Panc1 (cell line): ENCODE measurements around the gene RXFP3.

Source experiments
- POLR2AphosphoS5 ChIP-seq: IDR thresholded peaks from 2 replicates; pipeline ENCODE4 v1.6.1; 2012; ENCODE audit warnings: mild to moderate bottlenecking, low read depth, low read length, moderate library complexity
- SIN3A ChIP-seq: IDR thresholded peaks from 2 replicates; pipeline ENCODE4 v1.6.1; 2012; ENCODE audit warnings: low read depth, mild to moderate bottlenecking, low read length, moderate library complexity, borderline replicate concordance; ENCODE audit not compliant: insufficient read depth
- TF ChIP-seq, protein P1 (sequence below): fragments of 450-650 bp; IDR thresholded peaks from 2 replicates; pipeline ENCODE4 v1.5.1; 2017; ENCODE audit warnings: mild to moderate bottlenecking
- TF ChIP-seq, protein P2 (sequence below), 2 experiments: IDR thresholded peaks; 2 replicates each; pipeline ENCODE4 v1.6.1; 2011 to 2012; ENCODE audit warnings: low read depth in 2 of 2, control low read depth in 1 of 2, low read length in 1 of 2, mild to moderate bottlenecking in 1 of 2, moderate library complexity in 1 of 2; ENCODE audit not compliant: insufficient read depth in 1 of 2

DNA sequence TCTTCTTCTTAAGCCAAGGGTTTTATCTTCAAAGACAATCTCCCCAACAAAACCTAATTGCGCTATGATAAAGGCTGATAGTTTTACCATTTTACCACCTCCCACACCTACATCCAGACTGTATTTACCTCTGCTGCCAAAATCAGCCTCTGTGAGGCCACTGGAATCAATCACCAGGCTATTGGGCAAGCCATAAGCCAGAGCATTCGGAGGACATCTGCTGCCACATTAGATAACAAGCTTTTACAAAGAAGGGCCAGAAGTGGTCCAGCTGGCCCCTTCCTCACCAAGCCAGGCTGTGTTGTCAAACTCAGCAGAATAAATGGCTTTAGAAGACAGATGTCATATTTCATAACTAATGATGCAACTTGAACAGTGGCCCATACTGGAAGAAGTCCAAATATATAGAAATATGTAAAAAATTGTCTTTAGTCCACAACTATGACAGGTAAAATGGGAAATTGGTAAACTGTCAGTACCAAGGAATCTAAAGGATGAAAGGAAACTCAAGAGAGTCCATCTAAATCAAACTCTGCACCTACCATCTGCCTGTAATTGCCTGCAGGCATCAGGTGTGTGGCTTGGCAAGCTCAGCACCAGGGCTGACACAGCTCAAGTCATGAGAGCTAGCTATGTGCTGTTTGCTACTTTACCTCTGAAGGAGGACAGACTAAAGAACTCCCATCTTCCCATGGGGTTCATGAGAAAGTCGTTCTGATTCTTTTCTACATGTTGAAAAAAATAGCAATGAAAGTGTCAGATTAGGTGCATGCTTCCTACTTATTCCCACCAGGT, 32.2 kb downstream of the RXFP3 start:
- TF ChIP-seq, protein P1, sequence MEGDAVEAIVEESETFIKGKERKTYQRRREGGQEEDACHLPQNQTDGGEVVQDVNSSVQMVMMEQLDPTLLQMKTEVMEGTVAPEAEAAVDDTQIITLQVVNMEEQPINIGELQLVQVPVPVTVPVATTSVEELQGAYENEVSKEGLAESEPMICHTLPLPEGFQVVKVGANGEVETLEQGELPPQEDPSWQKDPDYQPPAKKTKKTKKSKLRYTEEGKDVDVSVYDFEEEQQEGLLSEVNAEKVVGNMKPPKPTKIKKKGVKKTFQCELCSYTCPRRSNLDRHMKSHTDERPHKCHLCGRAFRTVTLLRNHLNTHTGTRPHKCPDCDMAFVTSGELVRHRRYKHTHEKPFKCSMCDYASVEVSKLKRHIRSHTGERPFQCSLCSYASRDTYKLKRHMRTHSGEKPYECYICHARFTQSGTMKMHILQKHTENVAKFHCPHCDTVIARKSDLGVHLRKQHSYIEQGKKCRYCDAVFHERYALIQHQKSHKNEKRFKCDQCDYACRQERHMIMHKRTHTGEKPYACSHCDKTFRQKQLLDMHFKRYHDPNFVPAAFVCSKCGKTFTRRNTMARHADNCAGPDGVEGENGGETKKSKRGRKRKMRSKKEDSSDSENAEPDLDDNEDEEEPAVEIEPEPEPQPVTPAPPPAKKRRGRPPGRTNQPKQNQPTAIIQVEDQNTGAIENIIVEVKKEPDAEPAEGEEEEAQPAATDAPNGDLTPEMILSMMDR, result no peak
- TF ChIP-seq POLR2AphosphoS5 (no peak), SIN3A (no peak)
- TF ChIP-seq, protein P2, sequence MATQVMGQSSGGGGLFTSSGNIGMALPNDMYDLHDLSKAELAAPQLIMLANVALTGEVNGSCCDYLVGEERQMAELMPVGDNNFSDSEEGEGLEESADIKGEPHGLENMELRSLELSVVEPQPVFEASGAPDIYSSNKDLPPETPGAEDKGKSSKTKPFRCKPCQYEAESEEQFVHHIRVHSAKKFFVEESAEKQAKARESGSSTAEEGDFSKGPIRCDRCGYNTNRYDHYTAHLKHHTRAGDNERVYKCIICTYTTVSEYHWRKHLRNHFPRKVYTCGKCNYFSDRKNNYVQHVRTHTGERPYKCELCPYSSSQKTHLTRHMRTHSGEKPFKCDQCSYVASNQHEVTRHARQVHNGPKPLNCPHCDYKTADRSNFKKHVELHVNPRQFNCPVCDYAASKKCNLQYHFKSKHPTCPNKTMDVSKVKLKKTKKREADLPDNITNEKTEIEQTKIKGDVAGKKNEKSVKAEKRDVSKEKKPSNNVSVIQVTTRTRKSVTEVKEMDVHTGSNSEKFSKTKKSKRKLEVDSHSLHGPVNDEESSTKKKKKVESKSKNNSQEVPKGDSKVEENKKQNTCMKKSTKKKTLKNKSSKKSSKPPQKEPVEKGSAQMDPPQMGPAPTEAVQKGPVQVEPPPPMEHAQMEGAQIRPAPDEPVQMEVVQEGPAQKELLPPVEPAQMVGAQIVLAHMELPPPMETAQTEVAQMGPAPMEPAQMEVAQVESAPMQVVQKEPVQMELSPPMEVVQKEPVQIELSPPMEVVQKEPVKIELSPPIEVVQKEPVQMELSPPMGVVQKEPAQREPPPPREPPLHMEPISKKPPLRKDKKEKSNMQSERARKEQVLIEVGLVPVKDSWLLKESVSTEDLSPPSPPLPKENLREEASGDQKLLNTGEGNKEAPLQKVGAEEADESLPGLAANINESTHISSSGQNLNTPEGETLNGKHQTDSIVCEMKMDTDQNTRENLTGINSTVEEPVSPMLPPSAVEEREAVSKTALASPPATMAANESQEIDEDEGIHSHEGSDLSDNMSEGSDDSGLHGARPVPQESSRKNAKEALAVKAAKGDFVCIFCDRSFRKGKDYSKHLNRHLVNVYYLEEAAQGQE (IDR thresholded peaks at IDR 0.05; ENCODE audit: insufficient read depth in 1 of 2, low read depth in 2 of 2, low read length in 1 of 2), result no peak
